Glutamatergic neuron (in vitro differentiated cells): Measurements from ENCODE around the gene KCNJ9. TPM values are rescaled to one million over a fixed set of nuclear protein-coding genes. Genes with fewer than 3 reads are reported as not detected.

ENCODE experiments used
- DNase-seq: peaks from one replicate; pipeline ENCODE4 v3.0.0; 2022
- H3K27ac Mint-ChIP-seq: one replicate; pipeline ENCODE4 v1.8.0; 2020; ENCODE audit warnings: mild to moderate bottlenecking, mixed read lengths, inconsistent platforms; ENCODE audit not compliant: unreplicated experiment
- H3K27me3 Mint-ChIP-seq: one replicate; pipeline ENCODE4 v1.8.0; 2020; ENCODE audit warnings: mild to moderate bottlenecking, moderate library complexity, mixed read lengths, inconsistent platforms; ENCODE audit not compliant: unreplicated experiment
- H3K36me3 Mint-ChIP-seq: one replicate; pipeline ENCODE4 v1.8.0; 2020; ENCODE audit warnings: mild to moderate bottlenecking, mixed read lengths, inconsistent platforms; ENCODE audit not compliant: unreplicated experiment
- H3K4me1 Mint-ChIP-seq: one replicate; pipeline ENCODE4 v1.8.0; 2020; ENCODE audit warnings: mild to moderate bottlenecking, low read depth, mixed read lengths, inconsistent platforms; ENCODE audit not compliant: unreplicated experiment
- H3K4me3 Mint-ChIP-seq: one replicate; pipeline ENCODE4 v1.8.0; 2020; ENCODE audit warnings: mild to moderate bottlenecking, mixed read lengths, inconsistent platforms; ENCODE audit not compliant: unreplicated experiment
- H3K9me3 Mint-ChIP-seq: one replicate; pipeline ENCODE4 v1.8.0; 2020; ENCODE audit warnings: mild to moderate bottlenecking, moderate library complexity, mixed read lengths, inconsistent platforms; ENCODE audit not compliant: unreplicated experiment
- CTCF ChIP-seq: fragments of 200-600 bp; sonication (generic); IDR thresholded peaks from one replicate; pipeline ENCODE4 v1.5.0; 2021; ENCODE audit not compliant: partially characterized antibody, unreplicated experiment
- total RNA-seq: library from RNA; stranded (reverse); fragmentation: NEBNext Ultra II Directional; extraction: Animal tissue kit (Norgen Biotek cat#: 25700); gene quantifications from one replicate; pipeline ENCODE4 v1.2.1, GENCODE V29; 2021; ENCODE audit not compliant: unreplicated experiment

The KCNJ9 gene
- total RNA-seq, 1 donor from 2014 or later, result 2.0 TPM

- TF ChIP-seq CTCF, result no peak
- Mint-ChIP-seq H3K27ac (no peak overlapping the region), H3K4me1 (no peaks in the 10 kb centered on the region), H3K4me3 (no peak overlapping the region), H3K9me3 (no peaks in the 10 kb centered on the region), H3K36me3 (no peaks in the 10 kb centered on the region), H3K27me3 (peaks cover 2% of the 10 kb centered on the region)
- DNase-seq, result no peak
These were observed 19.7 kb upstream of the KCNJ9 start for GRCh38 chr1:160061369-160062229.

- no peak for DNase-seq
- Mint-ChIP-seq H3K4me3 (no peak overlapping the region), H3K9me3 (no peaks in the 10 kb centered on the region), H3K36me3 (no peaks in the 10 kb centered on the region), H3K4me1 (no peaks in the 10 kb centered on the region), H3K27me3 (peaks cover 2% of the 10 kb centered on the region), H3K27ac (no peak overlapping the region)
- no peak for TF ChIP-seq CTCF
These were observed 19.2 kb upstream of the KCNJ9 start for GRCh38 chr1:160062230-160062532.

- no peaks in the 10 kb centered on the region for H3K4me1 Mint-ChIP-seq
- no peak overlapping the region for H3K27ac Mint-ChIP-seq
- no peaks in the 10 kb centered on the region for H3K9me3 Mint-ChIP-seq
- peaks cover 2% of the 10 kb centered on the region for H3K27me3 Mint-ChIP-seq
- no peak for DNase-seq
- H3K4me3 Mint-ChIP-seq, result no peak overlapping the region
- H3K36me3 Mint-ChIP-seq, result no peaks in the 10 kb centered on the region
- no peak for TF ChIP-seq CTCF
These were observed 18.2 kb upstream of the KCNJ9 start for GRCh38 chr1:160063176-160063575.

GRCh38 chr1:160064164-160064563, 17.2 kb upstream of the KCNJ9 start:
- no peak for DNase-seq
- no peaks in the 10 kb centered on the region for H3K4me1 Mint-ChIP-seq
- no peak overlapping the region for H3K27ac Mint-ChIP-seq
- no peaks in the 10 kb centered on the region for H3K9me3 Mint-ChIP-seq
- H3K27me3 Mint-ChIP-seq, result peaks cover 2% of the 10 kb centered on the region
- no peak for TF ChIP-seq CTCF
- no peak overlapping the region for H3K4me3 Mint-ChIP-seq
- H3K36me3 Mint-ChIP-seq, result no peaks in the 10 kb centered on the region

- no peaks in the 10 kb centered on the region for H3K4me1 Mint-ChIP-seq
- no peaks in the 10 kb centered on the region for H3K9me3 Mint-ChIP-seq
- no peak overlapping the region for H3K4me3 Mint-ChIP-seq
- TF ChIP-seq CTCF, result no peak
- H3K36me3 Mint-ChIP-seq, result no peaks in the 10 kb centered on the region
- no peak overlapping the region for H3K27ac Mint-ChIP-seq
- DNase-seq, result no peak
- peaks cover 2% of the 10 kb centered on the region for H3K27me3 Mint-ChIP-seq
These were observed 16.6 kb upstream of the KCNJ9 start for GRCh38 chr1:160064746-160065145.
